Measurements from ENCODE around the gene ZNF800. TPM values are rescaled to one million over a fixed set of nuclear protein-coding genes. Genes with fewer than 3 reads are reported as not detected.
"Not testable (repeated sequence)": the region's sequence is repeated elsewhere in the genome, so short reads cannot be mapped to it uniquely, and the experiment has no call there.

Gene ZNF800
- total RNA-seq, 2 experiments from 2014 or later: 18.2 to 19.5 TPM

GRCh38 chr7:127413326-127413725 is 20.8 kb upstream of the ZNF800 start:
- no peak overlapping the region for H3K27ac Mint-ChIP-seq
- intact Hi-C loops (cut with micrococcal nuclease): loop anchor here (5.0 kb wide), 1 partner anchor 694 kb away; no protein-coding TSS in a partner anchor
- no peak for DNase-seq
- H3K36me3 Mint-ChIP-seq (ENCODE audit: low read depth): no peaks in the 10 kb centered on the region
- H3K4me3 Mint-ChIP-seq: no peak overlapping the region
- H3K27me3 Mint-ChIP-seq (ENCODE audit: low read depth): no peaks in the 10 kb centered on the region
- peaks cover 54% of the 10 kb centered on the region for H3K4me1 Mint-ChIP-seq (ENCODE audit: low read depth)
- CTCF ChIA-PET: no interaction called here
- no peaks in the 10 kb centered on the region for H3K9me3 Mint-ChIP-seq

GRCh38 chr7:127411176-127411575 is 18.7 kb upstream of the ZNF800 start:
- Mint-ChIP-seq H3K27me3 (ENCODE audit: low read depth) (no peaks in the 10 kb centered on the region), H3K9me3 (no peaks in the 10 kb centered on the region), H3K4me3 (no peak overlapping the region), H3K36me3 (ENCODE audit: low read depth) (no peaks in the 10 kb centered on the region), H3K4me1 (ENCODE audit: low read depth) (peaks cover 39% of the 10 kb centered on the region), H3K27ac (no peak overlapping the region)
- intact Hi-C loops (cut with micrococcal nuclease): loop anchor here (5.0 kb wide), 1 partner anchor 696 kb away; no protein-coding TSS in a partner anchor
- CTCF ChIA-PET: no interaction called here
- no peak for DNase-seq

GRCh38 chr7:127409629-127410028 is 17.1 kb upstream of the ZNF800 start:
- H3K9me3 Mint-ChIP-seq: no peaks in the 10 kb centered on the region

GRCh38 chr7:127404286-127405072 is 12.0 kb upstream of the ZNF800 start:
- DNase-seq: no peak
- Mint-ChIP-seq H3K36me3 (ENCODE audit: low read depth) (no peaks in the 10 kb centered on the region), H3K9me3 (no peaks in the 10 kb centered on the region), H3K4me3 (peak overlapping the region; percentile 30), H3K27me3 (ENCODE audit: low read depth) (no peaks in the 10 kb centered on the region), H3K4me1 (ENCODE audit: low read depth) (peaks cover 23% of the 10 kb centered on the region), H3K27ac (peak overlapping the region; percentile 65)
- intact Hi-C loops (cut with micrococcal nuclease): loop anchor here (1.0 to 2.0 kb wide), 8 partner anchors 8 to 452 kb away; partner anchors contain the start of gene GRM8
- CTCF ChIA-PET: interaction anchor here (1.1 to 3.2 kb wide), 4 partner anchors 12 to 50 kb away, joined by 3 to 13 read pairs (median 3); partner anchors contain the start of gene ZNF800

More at GRCh38 chr7:127409629-127410028, 17.1 kb upstream of the ZNF800 start:
- H3K36me3 Mint-ChIP-seq (ENCODE audit: low read depth): no peaks in the 10 kb centered on the region
- CTCF ChIA-PET: interaction anchor here (1.2 kb wide), 1 partner anchor 62 kb away, joined by 3 read pairs; no protein-coding TSS in a partner anchor
- H3K4me1 Mint-ChIP-seq (ENCODE audit: low read depth): peaks cover 32% of the 10 kb centered on the region
- no peak overlapping the region for H3K4me3 Mint-ChIP-seq
- H3K27me3 Mint-ChIP-seq (ENCODE audit: low read depth): no peaks in the 10 kb centered on the region
- DNase-seq: peak; percentile 7
- no peak overlapping the region for H3K27ac Mint-ChIP-seq
- intact Hi-C loops (cut with micrococcal nuclease): loop anchor here (5.0 kb wide), 1 partner anchor 698 kb away; no protein-coding TSS in a partner anchor

- no peak overlapping the region for H3K4me3 Mint-ChIP-seq
- peaks cover 10% of the 10 kb centered on the region for H3K9me3 Mint-ChIP-seq
- peaks cover 29% of the 10 kb centered on the region for H3K4me1 Mint-ChIP-seq (ENCODE audit: low read depth)
- no peaks in the 10 kb centered on the region for H3K27me3 Mint-ChIP-seq (ENCODE audit: low read depth)
- peaks cover 4% of the 10 kb centered on the region for H3K36me3 Mint-ChIP-seq (ENCODE audit: low read depth)
- no peak overlapping the region for H3K27ac Mint-ChIP-seq
- CTCF ChIA-PET: interaction anchor here (0.7 kb wide), 1 partner anchor 693 kb away, joined by 5 read pairs; no protein-coding TSS in a partner anchor
- intact Hi-C loops (cut with micrococcal nuclease): loop anchor here (1.0 to 10.0 kb wide), 3 partner anchors 8 to 1059 kb away; partner anchors contain the start of genes HILPDA and LRRC4
- peak; percentile 70 for DNase-seq
Observed at GRCh38 chr7:127396184-127396583, 3.7 kb upstream of the ZNF800 start.

- not testable (repeated sequence) for H3K27ac Mint-ChIP-seq; H3K9me3 Mint-ChIP-seq; H3K4me3 Mint-ChIP-seq; H3K27me3 Mint-ChIP-seq (ENCODE audit: low read depth)
- peaks cover 11% of the 10 kb centered on the region for H3K36me3 Mint-ChIP-seq (ENCODE audit: low read depth)
- peak; percentile 42 for DNase-seq
- intact Hi-C loops (cut with micrococcal nuclease): loop anchor here (10.0 kb wide), 2 partner anchors 640 to 1060 kb away; partner anchors contain the start of genes HILPDA and LRRC4
- H3K4me1 Mint-ChIP-seq (ENCODE audit: low read depth): peaks cover 40% of the 10 kb centered on the region
- CTCF ChIA-PET: interaction anchor here (0.8 to 1.1 kb wide), 2 partner anchors 13 to 47 kb away, joined by 3 read pairs; no protein-coding TSS in a partner anchor
Observed at GRCh38 chr7:127395104-127395503, 2.6 kb upstream of the ZNF800 start.

GRCh38 chr7:127393368-127394058 is 1.0 kb upstream of the ZNF800 start:
- intact Hi-C loops (cut with micrococcal nuclease): loop anchor here (5.0 to 10.0 kb wide), 3 partner anchors 141 to 1061 kb away; partner anchors contain the start of genes GRM8, HILPDA and LRRC4
- Mint-ChIP-seq H3K27me3 (ENCODE audit: low read depth) (no peaks in the 10 kb centered on the region), H3K4me3 (peak overlapping the region; percentile 76), H3K36me3 (ENCODE audit: low read depth) (peaks cover 22% of the 10 kb centered on the region), H3K9me3 (peaks cover 10% of the 10 kb centered on the region), H3K27ac (peak overlapping the region; percentile 92), H3K4me1 (ENCODE audit: low read depth) (peaks cover 54% of the 10 kb centered on the region)
- CTCF ChIA-PET: interaction anchor here (3.4 kb wide), 1 partner anchor 11 kb away, joined by 13 read pairs; no protein-coding TSS in a partner anchor
- DNase-seq: peak; percentile 10

GRCh38 chr7:127392182-127392565 is 334 bp downstream of the ZNF800 start:
- Mint-ChIP-seq H3K4me1 (ENCODE audit: low read depth) (peaks cover 65% of the 10 kb centered on the region), H3K36me3 (ENCODE audit: low read depth) (peaks cover 34% of the 10 kb centered on the region), H3K9me3 (peaks cover 10% of the 10 kb centered on the region), H3K4me3 (peak overlapping the region; percentile 95), H3K27ac (peak overlapping the region; percentile 93), H3K27me3 (ENCODE audit: low read depth) (no peaks in the 10 kb centered on the region)
- peak; percentile 66 for DNase-seq
- CTCF ChIA-PET: interaction anchor here (0.6 to 3.4 kb wide), 6 partner anchors 13 to 753 kb away, joined by 3 to 13 read pairs (median 3); no protein-coding TSS in a partner anchor
- intact Hi-C loops (cut with micrococcal nuclease): loop anchor here (1.0 to 10.0 kb wide), 6 partner anchors 140 to 1063 kb away; partner anchors contain the start of genes GCC1, GRM8, HILPDA and LRRC4

- intact Hi-C loops (cut with micrococcal nuclease): loop anchor here (1.0 to 10.0 kb wide), 9 partner anchors 9 to 1063 kb away; partner anchors contain the start of genes GCC1, GRM8, HILPDA and LRRC4
- Mint-ChIP-seq H3K27me3 (ENCODE audit: low read depth) (no peaks in the 10 kb centered on the region), H3K4me3 (peak overlapping the region; percentile 95), H3K36me3 (ENCODE audit: low read depth) (peaks cover 34% of the 10 kb centered on the region), H3K4me1 (ENCODE audit: low read depth) (peaks cover 67% of the 10 kb centered on the region), H3K27ac (peak overlapping the region; percentile 93), H3K9me3 (peaks cover 10% of the 10 kb centered on the region)
- DNase-seq: peak; percentile 50
- CTCF ChIA-PET: interaction anchor here (0.7 to 3.4 kb wide), 4 partner anchors 13 to 189 kb away, joined by 3 to 13 read pairs (median 3); no protein-coding TSS in a partner anchor
Observed at GRCh38 chr7:127391591-127392181, 822 bp downstream of the ZNF800 start.

- intact Hi-C loops (cut with micrococcal nuclease): loop anchor here (1.0 to 10.0 kb wide), 7 partner anchors 9 to 1064 kb away; partner anchors contain the start of genes GRM8, HILPDA and LRRC4
- H3K36me3 Mint-ChIP-seq (ENCODE audit: low read depth): peaks cover 34% of the 10 kb centered on the region
- H3K4me3 Mint-ChIP-seq: peak overlapping the region; percentile 95
- peak overlapping the region; percentile 90 for H3K27ac Mint-ChIP-seq
- H3K27me3 Mint-ChIP-seq (ENCODE audit: low read depth): no peaks in the 10 kb centered on the region
- H3K9me3 Mint-ChIP-seq: peaks cover 8% of the 10 kb centered on the region
- H3K4me1 Mint-ChIP-seq (ENCODE audit: low read depth): peaks cover 65% of the 10 kb centered on the region
- DNase-seq: no peak
- CTCF ChIA-PET: interaction anchor here (0.8 to 3.4 kb wide), 4 partner anchors 14 to 104 kb away, joined by 3 to 13 read pairs (median 6); no protein-coding TSS in a partner anchor
Observed at GRCh38 chr7:127390817-127391590, 1.5 kb downstream of the ZNF800 start.

All from activated naive CD4-positive, alpha-beta T cell treated with anti-CD3 and anti-CD28 coated beads for 36 hours (primary cell).